HepG2 (cell line): Measurements from ENCODE around the gene NT5C2. TPM values are rescaled to one million over a fixed set of nuclear protein-coding genes. Genes with fewer than 3 reads are reported as not detected.

ENCODE experiments used
- CENPT ChIP-seq: sonication (generic); formaldehyde crosslinking; IDR thresholded peaks from 2 replicates; pipeline ENCODE4 v1.8.0; 2022; ENCODE audit warnings: low read depth, mild to moderate bottlenecking, moderate library complexity, missing genetic modification reagents
- FUBP1 ChIP-seq: sonication (generic); formaldehyde crosslinking; IDR thresholded peaks from 2 replicates; pipeline ENCODE4 v1.5.1; 2020; ENCODE audit warnings: missing genetic modification reagents, mild to moderate bottlenecking, borderline replicate concordance
- MZF1 ChIP-seq: sonication (generic); formaldehyde crosslinking; IDR thresholded peaks from 2 replicates; pipeline ENCODE4 v1.8.1; 2023; ENCODE audit warnings: mild to moderate bottlenecking, missing genetic modification reagents, borderline replicate concordance
- NFRKB ChIP-seq: fragments of 450-650 bp; IDR thresholded peaks from 2 replicates; pipeline ENCODE4 v1.6.1; 2017
- SIN3A ChIP-seq: IDR thresholded peaks from 2 replicates; pipeline ENCODE4 v1.6.1; 2011; ENCODE audit warnings: low read depth, mild to moderate bottlenecking, control low read depth, low read length, borderline replicate concordance
- SOX5 ChIP-seq: IDR thresholded peaks from 2 replicates; pipeline ENCODE4 v1.6.1; 2016; ENCODE audit warnings: borderline replicate concordance
- SPEN ChIP-seq: sonication (generic); formaldehyde crosslinking; IDR thresholded peaks from 2 replicates; pipeline ENCODE4 v1.5.1; 2020; ENCODE audit warnings: low read depth, mild to moderate bottlenecking, missing genetic modification reagents
- ZBTB26 ChIP-seq: IDR thresholded peaks from 2 replicates; pipeline ENCODE4 v1.6.1; 2016; ENCODE audit warnings: missing compliant biosample characterization, missing genetic modification reagents, borderline replicate concordance
- ZMYM4 ChIP-seq: sonication (generic); formaldehyde crosslinking; IDR thresholded peaks from 2 replicates; pipeline ENCODE4 v1.8.1; 2023; ENCODE audit warnings: mild to moderate bottlenecking, missing genetic modification reagents
- ZNF362 ChIP-seq: sonication (generic); formaldehyde crosslinking; IDR thresholded peaks from 2 replicates; pipeline ENCODE4 v1.4.0; 2020; ENCODE audit warnings: missing genetic modification reagents, mild to moderate bottlenecking, borderline replicate concordance
- ZNF501 ChIP-seq: sonication (generic); formaldehyde crosslinking; IDR thresholded peaks from 2 replicates; pipeline ENCODE4 v1.5.1; 2020; ENCODE audit warnings: mild to moderate bottlenecking, moderate library complexity, missing genetic modification reagents
- polyA plus RNA-seq, 8 experiments: library from polyadenylated mRNA; depleted of rRNA in 3 of 8; stranded (reverse) in 7 of 8; unstranded in 1 of 8; fragments of >200 nt; fragmentation: Illumina TruSeq in 4 of 8; extraction: Trizol in 4 of 8; gene quantifications; 2 replicates each; pipeline versions ENCODE4 v1.2.1 to v1.2.3, GENCODE V29; 2011 to 2016; ENCODE audit warnings: low read depth in 4 of 8, missing spikeins in 1 of 8, mixed read lengths in 1 of 8; ENCODE audit not compliant: insufficient read depth in 1 of 8
- total RNA-seq, 5 experiments: library from RNA; depleted of rRNA; stranded (reverse); fragments of >200 nt; fragmentation: Illumina TruSeq; extraction: Trizol; gene quantifications; 2 replicates each; pipeline ENCODE4 v1.2.3, GENCODE V29; 2016; ENCODE audit warnings: low read depth in 1 of 5
- TF ChIP-seq, protein P1 (sequence below), 2 experiments: sonication (generic) in 1 of 2; formaldehyde crosslinking in 1 of 2; IDR thresholded peaks; 2 replicates each; pipeline versions ENCODE4 v1.4.0 to v1.6.1; 2018 to 2020; ENCODE audit warnings: missing genetic modification reagents in 2 of 2, borderline replicate concordance in 1 of 2, low read depth in 1 of 2, mild to moderate bottlenecking in 1 of 2, missing biosample characterization in 1 of 2
- TF ChIP-seq, protein P2 (sequence below): sonication (generic); formaldehyde crosslinking; IDR thresholded peaks from 2 replicates; pipeline ENCODE4 v1.5.0; 2020; ENCODE audit warnings: mild to moderate bottlenecking, missing genetic modification reagents
- TF ChIP-seq, protein P3 (sequence below): sonication (generic); formaldehyde crosslinking; IDR thresholded peaks from 2 replicates; pipeline ENCODE4 v1.4.0; 2020; ENCODE audit warnings: missing genetic modification reagents, borderline replicate concordance

The NT5C2 gene
- total and polyA plus RNA-seq, 2 of the 13 experiments (the other 11 are each of a cell fraction or from before 2014, with no cell fraction given), result 40.6 to 55.2 TPM

DNA sequence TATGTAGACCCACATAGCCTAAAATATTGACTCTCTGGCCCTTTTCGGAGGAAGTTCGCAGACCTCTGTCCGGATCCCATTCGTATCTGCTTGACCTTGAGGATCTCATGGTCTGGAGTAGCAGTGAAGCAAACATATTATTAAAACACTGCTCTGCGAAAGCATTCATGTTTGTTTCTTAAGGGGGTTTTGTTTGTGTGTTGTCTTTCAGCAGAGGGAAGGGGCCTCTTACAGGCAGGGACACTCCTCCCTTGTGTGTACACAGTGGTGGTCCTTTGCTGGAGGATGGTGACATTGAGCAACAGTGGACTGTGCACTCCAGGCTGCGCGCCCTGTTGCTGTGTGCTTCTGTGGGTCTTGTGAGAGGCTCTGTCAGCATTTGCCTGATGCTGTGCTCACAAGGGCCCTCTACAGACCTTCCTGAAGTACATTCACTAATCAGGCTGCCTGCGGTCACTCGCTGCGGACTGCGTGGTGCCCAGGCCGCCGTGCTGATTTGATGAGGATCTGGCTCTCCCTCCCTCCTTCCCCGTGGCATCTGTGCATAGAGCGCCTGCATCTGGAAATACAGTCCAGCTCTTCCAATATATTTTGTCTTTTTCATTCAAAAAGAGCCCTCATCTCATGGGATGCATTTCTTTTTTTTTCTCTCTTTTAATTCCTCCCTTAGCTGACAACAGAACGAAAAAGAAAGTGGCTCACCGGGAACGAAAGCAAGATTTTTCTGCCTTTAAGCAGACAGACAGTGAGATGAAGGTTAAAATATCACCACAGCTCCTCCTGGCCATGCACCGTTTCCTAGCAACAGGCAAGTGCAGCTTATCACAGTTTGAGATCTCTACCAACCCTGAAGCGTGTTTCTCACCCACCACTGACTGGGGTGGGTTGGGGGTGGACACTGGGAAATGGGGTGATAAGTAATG is 139.2 kb downstream of the NT5C2 start (continued):
- TF ChIP-seq ZNF362 (CRISPR knock-in tag) (peak; percentile 88), MZF1 (CRISPR knock-in tag) (no peak), ZNF501 (CRISPR knock-in tag) (peak; percentile 83), FUBP1 (CRISPR knock-in tag) (peak; percentile 67; the same call in 1 of the 2 replicates), SPEN (CRISPR knock-in tag) (peak; percentile 89), ZBTB26 (CRISPR knock-in tag) (0 out of 2 replicates have a peak, but pooled peaks have one; percentile 58), NFRKB (no peak), ZMYM4 (CRISPR knock-in tag) (peak; percentile 98), CENPT (CRISPR knock-in tag) (no peak), SIN3A (peak; percentile 83; the same call in 1 of the 2 replicates), SOX5 (CRISPR knock-in tag) (peak; percentile 92)
- TF ChIP-seq, protein P1, sequence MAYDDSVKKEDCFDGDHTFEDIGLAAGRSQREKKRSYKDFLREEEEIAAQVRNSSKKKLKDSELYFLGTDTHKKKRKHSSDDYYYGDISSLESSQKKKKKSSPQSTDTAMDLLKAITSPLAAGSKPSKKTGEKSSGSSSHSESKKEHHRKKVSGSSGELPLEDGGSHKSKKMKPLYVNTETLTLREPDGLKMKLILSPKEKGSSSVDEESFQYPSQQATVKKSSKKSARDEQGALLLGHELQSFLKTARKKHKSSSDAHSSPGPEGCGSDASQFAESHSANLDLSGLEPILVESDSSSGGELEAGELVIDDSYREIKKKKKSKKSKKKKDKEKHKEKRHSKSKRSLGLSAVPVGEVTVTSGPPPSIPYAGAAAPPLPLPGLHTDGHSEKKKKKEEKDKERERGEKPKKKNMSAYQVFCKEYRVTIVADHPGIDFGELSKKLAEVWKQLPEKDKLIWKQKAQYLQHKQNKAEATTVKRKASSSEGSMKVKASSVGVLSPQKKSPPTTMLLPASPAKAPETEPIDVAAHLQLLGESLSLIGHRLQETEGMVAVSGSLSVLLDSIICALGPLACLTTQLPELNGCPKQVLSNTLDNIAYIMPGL (CRISPR knock-in tag; IDR thresholded peaks at IDR 0.05; ENCODE audit: borderline replicate concordance in 1 of 2, low read depth in 1 of 2), result peak; percentile 87 to 95
- TF ChIP-seq, protein P2, sequence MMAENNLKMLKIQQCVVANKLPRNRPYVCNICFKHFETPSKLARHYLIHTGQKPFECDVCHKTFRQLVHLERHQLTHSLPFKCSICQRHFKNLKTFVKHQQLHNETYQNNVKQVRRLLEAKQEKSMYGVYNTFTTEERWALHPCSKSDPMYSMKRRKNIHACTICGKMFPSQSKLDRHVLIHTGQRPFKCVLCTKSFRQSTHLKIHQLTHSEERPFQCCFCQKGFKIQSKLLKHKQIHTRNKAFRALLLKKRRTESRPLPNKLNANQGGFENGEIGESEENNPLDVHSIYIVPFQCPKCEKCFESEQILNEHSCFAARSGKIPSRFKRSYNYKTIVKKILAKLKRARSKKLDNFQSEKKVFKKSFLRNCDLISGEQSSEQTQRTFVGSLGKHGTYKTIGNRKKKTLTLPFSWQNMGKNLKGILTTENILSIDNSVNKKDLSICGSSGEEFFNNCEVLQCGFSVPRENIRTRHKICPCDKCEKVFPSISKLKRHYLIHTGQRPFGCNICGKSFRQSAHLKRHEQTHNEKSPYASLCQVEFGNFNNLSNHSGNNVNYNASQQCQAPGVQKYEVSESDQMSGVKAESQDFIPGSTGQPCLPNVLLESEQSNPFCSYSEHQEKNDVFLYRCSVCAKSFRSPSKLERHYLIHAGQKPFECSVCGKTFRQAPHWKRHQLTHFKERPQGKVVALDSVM (CRISPR knock-in tag), result peak; percentile 57; the same call in 1 of the 2 replicates
- TF ChIP-seq, protein P3, sequence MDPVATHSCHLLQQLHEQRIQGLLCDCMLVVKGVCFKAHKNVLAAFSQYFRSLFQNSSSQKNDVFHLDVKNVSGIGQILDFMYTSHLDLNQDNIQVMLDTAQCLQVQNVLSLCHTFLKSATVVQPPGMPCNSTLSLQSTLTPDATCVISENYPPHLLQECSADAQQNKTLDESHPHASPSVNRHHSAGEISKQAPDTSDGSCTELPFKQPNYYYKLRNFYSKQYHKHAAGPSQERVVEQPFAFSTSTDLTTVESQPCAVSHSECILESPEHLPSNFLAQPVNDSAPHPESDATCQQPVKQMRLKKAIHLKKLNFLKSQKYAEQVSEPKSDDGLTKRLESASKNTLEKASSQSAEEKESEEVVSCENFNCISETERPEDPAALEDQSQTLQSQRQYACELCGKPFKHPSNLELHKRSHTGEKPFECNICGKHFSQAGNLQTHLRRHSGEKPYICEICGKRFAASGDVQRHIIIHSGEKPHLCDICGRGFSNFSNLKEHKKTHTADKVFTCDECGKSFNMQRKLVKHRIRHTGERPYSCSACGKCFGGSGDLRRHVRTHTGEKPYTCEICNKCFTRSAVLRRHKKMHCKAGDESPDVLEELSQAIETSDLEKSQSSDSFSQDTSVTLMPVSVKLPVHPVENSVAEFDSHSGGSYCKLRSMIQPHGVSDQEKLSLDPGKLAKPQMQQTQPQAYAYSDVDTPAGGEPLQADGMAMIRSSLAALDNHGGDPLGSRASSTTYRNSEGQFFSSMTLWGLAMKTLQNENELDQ, result no peak
